Kidney epithelial cell (primary cell): ENCODE results near the gene AFF3. TPM values are rescaled to one million over a fixed set of nuclear protein-coding genes. Genes with fewer than 3 reads are reported as not detected.

Experiments used
- DNase-seq: peaks from one replicate; pipeline ENCODE4 v3.0.0-alpha.2; 2010; ENCODE audit warnings: low read depth
- H3K27me3 ChIP-seq: 2 replicates; pipeline ENCODE4 v1.6.0; 2011; ENCODE audit warnings: low read length; ENCODE audit not compliant: control insufficient read depth, insufficient read depth
- H3K36me3 ChIP-seq: 2 replicates; pipeline ENCODE4 v1.5.1; 2011; ENCODE audit warnings: low read length; ENCODE audit not compliant: control insufficient read depth, insufficient read depth
- H3K4me3 ChIP-seq: 2 replicates; pipeline ENCODE4 v1.5.1; 2011; ENCODE audit warnings: low read depth, mild to moderate bottlenecking, control low read depth, low read length
- total RNA-seq: library from RNA; depleted of rRNA; stranded (reverse); fragments of >200 nt; gene quantifications from 2 replicates; pipeline ENCODE4 v1.2.3, GENCODE V29; 2015
- TF ChIP-seq, protein P1 (sequence below): IDR thresholded peaks from 2 replicates; pipeline ENCODE4 v1.5.1; 2011; ENCODE audit warnings: mild to moderate bottlenecking, moderate library complexity, low read length, control low read depth, inconsistent platforms; ENCODE audit not compliant: insufficient read depth, poor library complexity, severe bottlenecking

The AFF3 gene
- total RNA-seq, 1 donor from 2014 or later = 13.9 TPM

DNA sequence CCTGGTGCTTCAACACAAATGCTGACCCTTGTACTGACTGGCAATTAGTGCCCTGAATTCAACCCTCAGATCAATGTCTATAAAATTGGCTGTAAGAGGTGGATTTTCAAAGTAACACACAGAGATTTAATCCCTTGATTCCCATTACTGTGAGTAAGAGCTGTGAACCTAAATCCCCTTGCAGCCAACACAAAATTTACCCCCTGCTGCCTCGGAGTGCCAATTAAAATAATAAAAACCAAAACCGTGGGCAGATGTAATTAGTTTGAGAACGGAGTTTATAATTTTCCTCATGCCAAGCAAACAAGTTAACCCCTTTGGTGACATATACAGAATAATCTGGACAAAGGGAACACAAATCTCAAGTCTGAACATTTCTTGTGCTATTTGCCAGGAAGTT, 596.8 kb downstream of the AFF3 start:
- no peaks in the 10 kb centered on the region for H3K36me3 ChIP-seq
- DNase-seq = no peak
- TF ChIP-seq, protein P1, sequence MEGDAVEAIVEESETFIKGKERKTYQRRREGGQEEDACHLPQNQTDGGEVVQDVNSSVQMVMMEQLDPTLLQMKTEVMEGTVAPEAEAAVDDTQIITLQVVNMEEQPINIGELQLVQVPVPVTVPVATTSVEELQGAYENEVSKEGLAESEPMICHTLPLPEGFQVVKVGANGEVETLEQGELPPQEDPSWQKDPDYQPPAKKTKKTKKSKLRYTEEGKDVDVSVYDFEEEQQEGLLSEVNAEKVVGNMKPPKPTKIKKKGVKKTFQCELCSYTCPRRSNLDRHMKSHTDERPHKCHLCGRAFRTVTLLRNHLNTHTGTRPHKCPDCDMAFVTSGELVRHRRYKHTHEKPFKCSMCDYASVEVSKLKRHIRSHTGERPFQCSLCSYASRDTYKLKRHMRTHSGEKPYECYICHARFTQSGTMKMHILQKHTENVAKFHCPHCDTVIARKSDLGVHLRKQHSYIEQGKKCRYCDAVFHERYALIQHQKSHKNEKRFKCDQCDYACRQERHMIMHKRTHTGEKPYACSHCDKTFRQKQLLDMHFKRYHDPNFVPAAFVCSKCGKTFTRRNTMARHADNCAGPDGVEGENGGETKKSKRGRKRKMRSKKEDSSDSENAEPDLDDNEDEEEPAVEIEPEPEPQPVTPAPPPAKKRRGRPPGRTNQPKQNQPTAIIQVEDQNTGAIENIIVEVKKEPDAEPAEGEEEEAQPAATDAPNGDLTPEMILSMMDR = no peak
- H3K27me3 ChIP-seq = peaks cover 2% of the 10 kb centered on the region
- H3K4me3 ChIP-seq = no peak overlapping the region

DNA sequence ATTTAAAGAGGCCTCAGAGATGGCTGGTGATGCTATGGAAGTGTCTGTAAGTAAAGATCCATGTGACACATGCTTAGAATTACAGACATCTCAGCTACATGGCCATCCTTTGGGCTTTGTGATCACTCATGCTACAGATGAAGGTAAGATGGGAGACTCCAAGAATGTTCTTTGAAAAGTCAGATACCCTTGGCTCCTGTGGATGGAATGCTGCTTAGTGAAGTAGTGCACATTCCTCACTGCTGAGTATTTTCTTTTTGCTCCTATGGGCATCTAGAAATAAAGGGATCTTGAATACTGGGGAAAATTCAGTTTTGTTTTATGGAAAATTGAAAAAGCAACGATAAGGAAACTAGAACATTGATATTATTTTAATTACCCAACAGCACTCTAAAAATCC, 597.3 kb downstream of the AFF3 start:
- H3K27me3 ChIP-seq = no peaks in the 10 kb centered on the region
- TF ChIP-seq, protein P1 = no peak
- no peaks in the 10 kb centered on the region for H3K36me3 ChIP-seq
- DNase-seq = no peak
- H3K4me3 ChIP-seq = no peak overlapping the region

DNA sequence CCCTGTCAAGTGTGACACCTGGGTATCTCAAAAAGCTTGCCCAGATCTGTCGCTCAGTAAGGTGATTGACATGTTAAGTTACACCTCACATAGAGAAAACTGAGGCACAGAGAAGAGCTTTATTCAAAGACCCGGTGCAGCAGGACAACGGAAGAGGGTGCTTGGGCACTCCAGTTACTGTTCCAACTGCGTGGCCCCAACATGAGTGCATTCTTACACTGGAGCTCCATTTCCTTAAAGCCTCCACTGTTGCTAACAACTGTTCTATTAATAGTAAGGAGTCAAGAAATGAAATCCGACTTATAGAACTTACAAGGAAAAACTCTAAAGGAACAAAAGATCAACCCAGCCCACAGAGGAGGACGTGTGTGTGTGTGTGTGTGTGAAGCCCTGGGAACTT, 597.8 kb downstream of the AFF3 start:
- TF ChIP-seq, protein P1 = no peak
- no peaks in the 10 kb centered on the region for H3K36me3 ChIP-seq
- H3K27me3 ChIP-seq = no peaks in the 10 kb centered on the region
- H3K4me3 ChIP-seq = no peak overlapping the region
- no peak for DNase-seq

DNA sequence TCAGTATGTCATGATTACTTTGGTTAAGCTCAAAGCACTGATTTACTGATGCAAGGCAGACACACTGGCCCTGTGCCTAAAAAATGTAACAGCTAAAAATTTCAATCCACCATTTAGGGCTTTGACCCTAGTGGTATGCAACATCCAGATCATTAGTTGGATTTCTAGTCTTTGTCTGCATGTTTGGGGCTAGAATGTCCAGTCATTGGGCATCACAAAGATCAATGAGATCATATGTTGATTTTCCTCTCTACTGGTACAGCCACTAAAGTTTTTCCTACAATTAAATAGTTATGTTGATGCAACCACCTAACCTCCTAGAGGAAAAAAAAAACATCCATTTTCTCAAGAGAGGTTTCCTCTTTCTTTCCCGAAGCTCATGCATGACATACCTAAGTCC, 599.1 kb downstream of the AFF3 start:
- Histone ChIP-seq H3K27me3 (no peaks in the 10 kb centered on the region), H3K36me3 (no peaks in the 10 kb centered on the region), H3K4me3 (no peak overlapping the region)
- TF ChIP-seq, protein P1 = no peak
- no peak for DNase-seq

DNA sequence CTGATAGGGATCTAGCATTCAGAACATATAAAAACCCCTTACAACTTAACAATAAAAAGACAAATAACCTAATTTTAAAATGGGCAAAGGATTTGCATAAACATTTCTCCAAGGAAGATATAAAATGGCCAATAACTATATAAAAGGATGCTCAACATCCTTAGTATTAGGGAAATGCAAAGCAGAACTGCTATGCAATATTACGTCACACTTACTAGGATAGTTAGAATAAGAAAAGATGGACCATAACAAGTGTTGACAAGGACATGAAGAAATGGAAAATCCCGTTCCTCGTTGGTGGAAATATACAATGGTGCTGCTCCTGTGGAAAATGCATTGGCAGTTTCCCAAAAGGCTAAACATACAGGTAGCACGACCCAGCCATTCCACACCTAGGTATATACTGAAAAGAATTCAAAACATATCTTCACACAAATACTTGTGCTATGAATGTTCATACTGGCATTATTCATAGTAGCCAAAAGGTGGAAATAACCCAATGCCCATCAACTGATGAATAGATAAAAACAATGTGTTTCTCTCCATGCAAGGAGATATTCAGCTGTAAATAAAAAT, 604.4 kb downstream of the AFF3 start:
- TF ChIP-seq, protein P1 = no peak
- DNase-seq = no peak

DNA sequence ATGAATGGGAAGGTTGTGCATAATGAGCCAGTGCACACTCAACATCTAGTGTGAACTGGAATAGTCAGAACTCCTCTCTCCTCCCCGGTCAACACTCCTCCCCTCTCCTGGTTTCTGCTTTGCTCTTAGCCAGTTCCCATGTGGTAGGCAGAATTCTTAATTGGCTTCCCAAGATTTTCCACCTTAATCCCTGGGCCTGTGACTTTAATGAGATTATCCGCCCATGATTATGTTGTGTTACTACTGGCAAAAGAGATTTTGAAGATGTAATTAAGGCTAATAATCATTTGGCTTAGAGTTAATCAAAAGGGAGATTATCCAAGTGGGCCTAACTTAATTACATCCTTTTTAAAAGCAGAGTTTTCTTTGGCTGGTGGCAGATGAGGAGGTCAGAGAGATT, 618.3 kb downstream of the AFF3 start:
- TF ChIP-seq, protein P1 = no peak
- DNase-seq = no peak
- H3K36me3 ChIP-seq = no peaks in the 10 kb centered on the region

More for the DNA sequence above, 604.4 kb downstream of the AFF3 start:
- Histone ChIP-seq H3K4me3 (no peak overlapping the region), H3K36me3 (no peaks in the 10 kb centered on the region), H3K27me3 (no peaks in the 10 kb centered on the region)

More for the DNA sequence above, 618.3 kb downstream of the AFF3 start:
- Histone ChIP-seq H3K4me3 (no peak overlapping the region), H3K27me3 (no peaks in the 10 kb centered on the region)
